Parathyroid adenoma (tissue), 2 donors: ENCODE measurements around the gene FBXL20.
A peak's percentile ranks its signal among the peaks of the same experiment; 100 is the strongest.

ENCODE experiments used
- H2AFZ ChIP-seq: fragments of 300-600 bp; sonication (generic); one replicate; pipeline ENCODE4 v1.7.0; 2017; ENCODE audit warnings: antibody characterized with exemption, mild to moderate bottlenecking
- H3K27ac ChIP-seq: fragments of 300-600 bp; sonication (generic); one replicate; pipeline ENCODE4 v1.7.0; 2017
- H3K27me3 ChIP-seq: fragments of 300-600 bp; sonication (generic); one replicate; pipeline ENCODE4 v1.7.0; 2017; ENCODE audit warnings: low read length; ENCODE audit not compliant: control insufficient read depth, insufficient read depth
- H3K36me3 ChIP-seq: fragments of 300-600 bp; sonication (generic); one replicate; pipeline ENCODE4 v1.7.0; 2017; ENCODE audit warnings: low read length; ENCODE audit not compliant: control insufficient read depth, insufficient read depth
- H3K4me1 ChIP-seq: fragments of 300-600 bp; sonication (generic); one replicate; pipeline ENCODE4 v1.7.0; 2017; ENCODE audit warnings: control low read depth
- H3K4me2 ChIP-seq: fragments of 300-600 bp; sonication (generic); one replicate; pipeline ENCODE4 v1.7.0; 2017; ENCODE audit warnings: low read length
- H3K4me3 ChIP-seq: fragments of 300-600 bp; sonication (generic); one replicate; pipeline ENCODE4 v1.7.0; 2017; ENCODE audit warnings: low read depth, low read length
- H3K79me2 ChIP-seq: fragments of 300-600 bp; sonication (generic); one replicate; pipeline ENCODE4 v1.7.0; 2017; ENCODE audit warnings: control low read depth
- H3K9ac ChIP-seq: fragments of 300-600 bp; sonication (generic); one replicate; pipeline ENCODE4 v1.7.0; 2017; ENCODE audit warnings: mild to moderate bottlenecking
- H3K9me3 ChIP-seq: fragments of 300-600 bp; sonication (generic); one replicate; pipeline ENCODE4 v1.7.0; 2017; ENCODE audit warnings: low read length; ENCODE audit not compliant: control insufficient read depth
- CTCF ChIP-seq: fragments of 300-600 bp; sonication (generic); IDR thresholded peaks from one replicate; pipeline ENCODE4 v1.7.0; 2017; ENCODE audit warnings: antibody characterized with exemption, mild to moderate bottlenecking
- donor health status: primary hyperparathyroidism.

The FBXL20 gene

GRCh38 chr17:39276113-39276512, 125.3 kb downstream of the FBXL20 start:
- H3K79me2 ChIP-seq, result no peaks in the 10 kb centered on the region
- H3K9ac ChIP-seq, result no peak overlapping the region
- H3K4me2 ChIP-seq, result no peak overlapping the region
- H3K27ac ChIP-seq, result no peak overlapping the region
- TF ChIP-seq CTCF, result no peak
- H3K9me3 ChIP-seq, result no peaks in the 10 kb centered on the region
- H3K4me1 ChIP-seq, result no peaks in the 10 kb centered on the region
- H2AFZ ChIP-seq, result no peak overlapping the region
- H3K36me3 ChIP-seq, result no peaks in the 10 kb centered on the region
- H3K27me3 ChIP-seq, result no peaks in the 10 kb centered on the region
- H3K4me3 ChIP-seq, result no peak overlapping the region

- no peak overlapping the region for H3K4me2 ChIP-seq
- no peak overlapping the region for H2AFZ ChIP-seq
- no peak overlapping the region for H3K27ac ChIP-seq
- H3K4me3 ChIP-seq, result no peak overlapping the region
- no peaks in the 10 kb centered on the region for H3K79me2 ChIP-seq
- H3K9ac ChIP-seq, result no peak overlapping the region
- H3K27me3 ChIP-seq, result no peaks in the 10 kb centered on the region
- H3K9me3 ChIP-seq, result no peaks in the 10 kb centered on the region
- H3K36me3 ChIP-seq, result no peaks in the 10 kb centered on the region
- no peak for TF ChIP-seq CTCF
- H3K4me1 ChIP-seq, result no peaks in the 10 kb centered on the region
These were observed 129.9 kb downstream of the FBXL20 start for GRCh38 chr17:39271546-39271945.

- Histone ChIP-seq H3K36me3 (no peaks in the 10 kb centered on the region), H3K9me3 (no peaks in the 10 kb centered on the region)
- no peak for TF ChIP-seq CTCF
These were observed 130.5 kb downstream of the FBXL20 start for GRCh38 chr17:39270923-39271322.

GRCh38 chr17:39264119-39264518, 137.3 kb downstream of the FBXL20 start:
- Histone ChIP-seq H3K4me2 (no peak overlapping the region), H3K27ac (no peak overlapping the region), H3K9ac (no peak overlapping the region), H3K4me3 (no peak overlapping the region), H3K79me2 (no peaks in the 10 kb centered on the region), H3K36me3 (no peaks in the 10 kb centered on the region), H3K9me3 (no peaks in the 10 kb centered on the region), H3K4me1 (no peaks in the 10 kb centered on the region), H2AFZ (no peak overlapping the region), H3K27me3 (no peaks in the 10 kb centered on the region)
- no peak for TF ChIP-seq CTCF

More at GRCh38 chr17:39270923-39271322, 130.5 kb downstream of the FBXL20 start:
- no peak overlapping the region for H3K4me3 ChIP-seq
- H3K79me2 ChIP-seq, result no peaks in the 10 kb centered on the region
- no peak overlapping the region for H3K4me2 ChIP-seq
- no peaks in the 10 kb centered on the region for H3K4me1 ChIP-seq
- H3K27ac ChIP-seq, result no peak overlapping the region
- no peak overlapping the region for H3K9ac ChIP-seq
- no peak overlapping the region for H2AFZ ChIP-seq
- no peaks in the 10 kb centered on the region for H3K27me3 ChIP-seq

- H3K79me2 ChIP-seq, result no peaks in the 10 kb centered on the region
- no peak overlapping the region for H3K9ac ChIP-seq
- H3K4me3 ChIP-seq, result no peak overlapping the region
- H3K36me3 ChIP-seq, result no peaks in the 10 kb centered on the region
- H3K4me2 ChIP-seq, result no peak overlapping the region
- TF ChIP-seq CTCF, result peak; percentile 25
- no peak overlapping the region for H2AFZ ChIP-seq
- peaks cover 5% of the 10 kb centered on the region for H3K4me1 ChIP-seq
- H3K27me3 ChIP-seq, result no peaks in the 10 kb centered on the region
- no peaks in the 10 kb centered on the region for H3K9me3 ChIP-seq
- H3K27ac ChIP-seq, result no peak overlapping the region
These were observed 140.1 kb downstream of the FBXL20 start for GRCh38 chr17:39261286-39261685.
